ENCODE results near the gene ATOH8. TPM values are rescaled to one million over a fixed set of nuclear protein-coding genes. Genes with fewer than 3 reads are reported as not detected.

Gene ATOH8
- total RNA-seq, 1 donor from 2014 or later, result not detected

DNA sequence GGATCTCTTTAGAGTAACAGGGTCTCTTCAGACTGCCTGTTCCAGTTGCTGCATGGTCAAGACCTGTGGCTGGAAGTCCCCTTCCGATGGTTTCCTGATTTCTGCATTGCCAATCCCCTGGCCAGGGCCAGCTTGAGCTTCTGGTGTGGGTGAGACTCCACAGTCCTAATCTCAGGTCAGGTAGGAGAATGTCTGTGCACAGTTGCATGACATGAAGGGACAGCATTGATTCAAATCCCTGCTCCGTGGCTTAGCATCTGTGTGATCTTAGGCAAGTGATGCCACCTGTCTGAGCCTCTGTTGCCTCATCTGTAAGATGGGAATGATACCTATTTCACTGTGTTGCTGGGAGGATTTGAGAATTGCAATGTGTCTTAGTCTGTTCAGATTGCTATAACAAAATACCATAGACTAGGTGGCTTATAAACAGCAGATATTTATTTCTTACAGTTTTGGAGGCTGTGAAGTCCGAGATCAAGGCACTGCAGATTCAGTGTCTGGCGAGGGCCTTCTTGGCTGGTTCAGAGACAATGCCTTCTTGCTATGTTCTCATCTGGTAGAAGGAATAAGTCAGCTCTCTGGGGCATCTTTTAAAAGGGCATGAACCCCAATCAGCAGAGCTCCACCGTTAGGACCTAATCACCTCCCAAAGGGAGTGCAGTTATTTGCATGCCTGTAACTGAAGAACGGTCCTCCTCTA, 66.2 kb downstream of the ATOH8 start:
- POLR2A ChIA-PET, result no interaction called here
- CTCF ChIA-PET, result interaction anchor here (3.1 kb wide), 1 partner anchor 260 kb away, joined by 8 read pairs; no protein-coding TSS in a partner anchor
- H3K4me1 Mint-ChIP-seq, result no peaks in the 10 kb centered on the region
- intact Hi-C loops (cut with micrococcal nuclease), result no loop called here
- no peak overlapping the region for H3K27ac Mint-ChIP-seq
- no peak overlapping the region for H3K4me3 Mint-ChIP-seq
- H3K27me3 Mint-ChIP-seq, result peaks cover 12% of the 10 kb centered on the region
- H3K9me3 Mint-ChIP-seq, result no peaks in the 10 kb centered on the region
- TF ChIP-seq CTCF (IDR thresholded peaks at IDR 0.05), result no peak
- DNase-seq (no peak), ATAC-seq (ENCODE audit: low read depth) (no peak)
- no peaks in the 10 kb centered on the region for H3K36me3 Mint-ChIP-seq (ENCODE audit: low read depth)

DNA sequence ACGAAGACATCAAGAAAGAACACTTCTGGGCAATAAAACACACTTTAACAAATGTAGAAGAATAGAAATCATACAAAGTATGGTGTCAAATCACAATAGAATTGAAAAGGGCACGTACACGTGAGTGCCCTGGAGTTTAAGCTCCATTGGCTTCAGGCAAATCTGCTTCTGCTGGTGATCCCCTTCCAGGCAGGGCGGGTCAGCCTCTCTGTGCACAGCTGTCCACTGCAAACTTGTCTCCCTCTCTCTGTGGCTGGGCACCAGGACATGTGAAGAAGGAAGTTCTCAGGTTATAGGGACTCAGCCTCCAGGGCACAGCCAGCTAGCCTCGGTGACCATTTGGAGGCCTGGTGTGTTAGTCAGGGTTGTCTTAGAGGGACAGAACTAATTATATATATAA, 69.0 kb downstream of the ATOH8 start:
- Mint-ChIP-seq H3K4me3 (no peak overlapping the region), H3K27me3 (peaks cover 10% of the 10 kb centered on the region), H3K4me1 (peaks cover 10% of the 10 kb centered on the region), H3K36me3 (ENCODE audit: low read depth) (no peaks in the 10 kb centered on the region), H3K9me3 (no peaks in the 10 kb centered on the region), H3K27ac (no peak overlapping the region)
- ChIA-PET CTCF (interaction anchor here (3.1 kb wide), 1 partner anchor 258 kb away, joined by 8 read pairs; no protein-coding TSS in a partner anchor), POLR2A (no interaction called here)
- ATAC-seq (ENCODE audit: low read depth) (no peak), DNase-seq (no peak)
- intact Hi-C loops (cut with micrococcal nuclease), result no loop called here
- TF ChIP-seq CTCF (IDR thresholded peaks at IDR 0.05), result no peak

GRCh38 chr2:85823951-85824350, 70.2 kb downstream of the ATOH8 start:
- intact Hi-C loops (cut with micrococcal nuclease), result no loop called here
- no peak for TF ChIP-seq CTCF (IDR thresholded peaks at IDR 0.05)
- ChIA-PET POLR2A (no interaction called here), CTCF (interaction anchor here (1.0 to 10.9 kb wide), 5 partner anchors 10 to 255 kb away, joined by 3 to 206 read pairs (median 5); partner anchors contain the start of gene ST3GAL5)
- Mint-ChIP-seq H3K27ac (no peak overlapping the region), H3K4me1 (peaks cover 15% of the 10 kb centered on the region), H3K36me3 (ENCODE audit: low read depth) (no peaks in the 10 kb centered on the region), H3K9me3 (no peaks in the 10 kb centered on the region), H3K27me3 (peaks cover 4% of the 10 kb centered on the region), H3K4me3 (no peak overlapping the region)
- DNase-seq (no peak), ATAC-seq (ENCODE audit: low read depth) (no peak)

GRCh38 chr2:85826990-85827878, 73.4 kb downstream of the ATOH8 start:
- peak; percentile 99 for ATAC-seq (ENCODE audit: low read depth)
- peaks cover 29% of the 10 kb centered on the region for H3K4me1 Mint-ChIP-seq
- intact Hi-C loops (cut with micrococcal nuclease), result loop anchor here (1.0 to 5.0 kb wide), 4 partner anchors 62 to 370 kb away; partner anchors contain the start of genes IMMT and MRPL35
- no peaks in the 10 kb centered on the region for H3K9me3 Mint-ChIP-seq
- TF ChIP-seq CTCF (IDR thresholded peaks at IDR 0.05), result peak; percentile 32
- peak overlapping the region; percentile 66 for H3K4me3 Mint-ChIP-seq
- POLR2A ChIA-PET, result interaction anchor here (0.5 to 4.3 kb wide), 12 partner anchors 25 to 614 kb away, joined by 3 to 36 read pairs (median 5); partner anchors contain the start of genes KDM3A, POLR1A, PTCD3 and ST3GAL5
- H3K27ac Mint-ChIP-seq, result peak overlapping the region; percentile 62
- CTCF ChIA-PET, result interaction anchor here (0.6 to 10.9 kb wide), 49 partner anchors 9 to 311 kb away, joined by 3 to 236 read pairs (median 4); partner anchors contain the start of genes POLR1A, PTCD3 and ST3GAL5
- peak; percentile 77 for DNase-seq
- H3K27me3 Mint-ChIP-seq, result peaks cover 2% of the 10 kb centered on the region
- no peaks in the 10 kb centered on the region for H3K36me3 Mint-ChIP-seq (ENCODE audit: low read depth)
